Bronchial epithelial cell (primary cell): ENCODE data around the gene SLC6A12. TPM values are rescaled to one million over a fixed set of nuclear protein-coding genes. Genes with fewer than 3 reads are reported as not detected.
A peak's percentile ranks its signal among the peaks of the same experiment; 100 is the strongest.

Experiments
- DNase-seq: peaks from one replicate; pipeline ENCODE4 v3.0.0-alpha.2; 2010; ENCODE audit warnings: low read depth
- FAIRE-seq: peaks from 2 replicates; lab custom pipeline; 2011; peaks lifted over from hg19 to GRCh38; lab: Jason Lieb, UNC
- H3K27me3 ChIP-seq: 2 replicates; pipeline ENCODE4 v1.5.1; 2011; ENCODE audit warnings: low read length; ENCODE audit not compliant: control insufficient read depth, insufficient read depth
- H3K36me3 ChIP-seq: 2 replicates; pipeline ENCODE4 v1.5.1; 2011; ENCODE audit warnings: low read length; ENCODE audit not compliant: control insufficient read depth, insufficient read depth
- H3K4me3 ChIP-seq: 2 replicates; pipeline ENCODE4 v1.5.1; 2011; ENCODE audit warnings: mild to moderate bottlenecking, low read depth, low read length, control low read depth
- total RNA-seq: library from RNA; depleted of rRNA; stranded (reverse); fragments of >200 nt; gene quantifications from 2 replicates; pipeline ENCODE4 v1.2.1, GENCODE V29; 2014
- TF ChIP-seq, protein P1 (sequence below): IDR thresholded peaks from 2 replicates; pipeline ENCODE4 v1.5.1; 2011; ENCODE audit warnings: mild to moderate bottlenecking, moderate library complexity, low read length, control low read depth, inconsistent platforms; ENCODE audit not compliant: insufficient read depth, severe bottlenecking

SLC6A12 gene
- total RNA-seq, 1 donor from 2014 or later: not detected

DNA sequence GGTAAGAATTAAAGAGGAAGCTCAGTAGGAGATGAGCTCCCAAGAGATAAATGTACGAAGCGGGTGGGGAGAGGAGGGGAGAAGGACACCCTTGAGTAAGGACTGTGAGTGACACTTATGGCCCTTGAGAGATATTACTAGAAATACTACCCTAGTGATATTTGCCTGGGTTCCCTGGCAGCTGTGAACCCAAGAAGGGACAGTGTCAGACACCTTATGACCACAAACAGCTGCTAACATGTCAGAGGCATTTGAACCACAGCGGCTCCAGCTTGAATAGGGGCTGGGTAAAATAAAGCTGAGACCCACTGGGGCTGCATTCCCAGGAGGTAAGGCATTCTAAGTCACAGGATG lies 19.6 kb upstream of the SLC6A12 start:
- H3K4me3 ChIP-seq: no peak overlapping the region
- H3K36me3 ChIP-seq: no peaks in the 10 kb centered on the region
- peaks cover 2% of the 10 kb centered on the region for H3K27me3 ChIP-seq
- TF ChIP-seq, protein P1, sequence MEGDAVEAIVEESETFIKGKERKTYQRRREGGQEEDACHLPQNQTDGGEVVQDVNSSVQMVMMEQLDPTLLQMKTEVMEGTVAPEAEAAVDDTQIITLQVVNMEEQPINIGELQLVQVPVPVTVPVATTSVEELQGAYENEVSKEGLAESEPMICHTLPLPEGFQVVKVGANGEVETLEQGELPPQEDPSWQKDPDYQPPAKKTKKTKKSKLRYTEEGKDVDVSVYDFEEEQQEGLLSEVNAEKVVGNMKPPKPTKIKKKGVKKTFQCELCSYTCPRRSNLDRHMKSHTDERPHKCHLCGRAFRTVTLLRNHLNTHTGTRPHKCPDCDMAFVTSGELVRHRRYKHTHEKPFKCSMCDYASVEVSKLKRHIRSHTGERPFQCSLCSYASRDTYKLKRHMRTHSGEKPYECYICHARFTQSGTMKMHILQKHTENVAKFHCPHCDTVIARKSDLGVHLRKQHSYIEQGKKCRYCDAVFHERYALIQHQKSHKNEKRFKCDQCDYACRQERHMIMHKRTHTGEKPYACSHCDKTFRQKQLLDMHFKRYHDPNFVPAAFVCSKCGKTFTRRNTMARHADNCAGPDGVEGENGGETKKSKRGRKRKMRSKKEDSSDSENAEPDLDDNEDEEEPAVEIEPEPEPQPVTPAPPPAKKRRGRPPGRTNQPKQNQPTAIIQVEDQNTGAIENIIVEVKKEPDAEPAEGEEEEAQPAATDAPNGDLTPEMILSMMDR: no peak
- no peak for DNase-seq
- no peak for FAIRE-seq

- H3K27me3 ChIP-seq: peaks cover 2% of the 10 kb centered on the region
- no peak overlapping the region for H3K4me3 ChIP-seq
- TF ChIP-seq, protein P1: no peak
- no peak for DNase-seq
- no peak for FAIRE-seq
- no peaks in the 10 kb centered on the region for H3K36me3 ChIP-seq
Observed at GRCh38 chr12:232731-233614, 19.0 kb upstream of the SLC6A12 start.

DNA sequence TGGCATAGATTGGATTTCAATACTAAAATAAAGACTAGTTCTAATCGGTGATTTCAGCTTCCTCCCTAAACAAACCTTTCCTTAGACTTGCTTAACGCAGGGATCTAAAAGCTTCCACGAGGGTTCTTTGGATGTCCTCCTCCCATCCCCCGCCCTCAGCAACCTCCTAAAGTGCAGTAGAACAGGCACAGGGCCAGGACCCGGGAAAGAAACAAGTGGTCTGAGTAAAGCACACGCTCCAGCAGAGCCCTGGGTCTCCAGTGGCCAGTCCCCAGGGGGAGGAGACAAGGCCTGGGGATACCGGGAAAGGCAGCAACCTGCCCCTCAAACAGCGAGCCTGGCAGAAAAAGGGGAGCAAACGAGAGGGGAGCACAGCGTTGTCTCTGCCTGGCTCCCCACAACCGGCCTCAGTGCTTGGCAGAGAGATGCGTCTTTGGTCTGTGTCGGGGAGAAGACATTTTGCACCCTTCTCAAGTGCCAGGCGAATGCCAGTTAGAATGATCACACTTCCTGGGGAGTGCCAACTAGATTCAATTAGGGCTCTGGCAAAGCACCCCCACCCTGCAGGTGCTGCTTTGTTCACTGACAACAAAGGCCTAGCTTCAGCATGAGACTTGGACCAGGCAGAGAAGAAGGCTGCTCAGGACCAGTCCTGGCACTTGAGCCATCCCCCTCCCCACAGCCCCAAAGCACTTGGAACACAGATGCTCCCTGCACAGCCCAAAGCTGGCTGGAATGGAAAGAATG lies 17.1 kb upstream of the SLC6A12 start:
- DNase-seq (no peak), FAIRE-seq (no peak)
- Histone ChIP-seq H3K27me3 (peaks cover 2% of the 10 kb centered on the region), H3K36me3 (no peaks in the 10 kb centered on the region), H3K4me3 (no peak overlapping the region)
- TF ChIP-seq, protein P1: no peak

DNA sequence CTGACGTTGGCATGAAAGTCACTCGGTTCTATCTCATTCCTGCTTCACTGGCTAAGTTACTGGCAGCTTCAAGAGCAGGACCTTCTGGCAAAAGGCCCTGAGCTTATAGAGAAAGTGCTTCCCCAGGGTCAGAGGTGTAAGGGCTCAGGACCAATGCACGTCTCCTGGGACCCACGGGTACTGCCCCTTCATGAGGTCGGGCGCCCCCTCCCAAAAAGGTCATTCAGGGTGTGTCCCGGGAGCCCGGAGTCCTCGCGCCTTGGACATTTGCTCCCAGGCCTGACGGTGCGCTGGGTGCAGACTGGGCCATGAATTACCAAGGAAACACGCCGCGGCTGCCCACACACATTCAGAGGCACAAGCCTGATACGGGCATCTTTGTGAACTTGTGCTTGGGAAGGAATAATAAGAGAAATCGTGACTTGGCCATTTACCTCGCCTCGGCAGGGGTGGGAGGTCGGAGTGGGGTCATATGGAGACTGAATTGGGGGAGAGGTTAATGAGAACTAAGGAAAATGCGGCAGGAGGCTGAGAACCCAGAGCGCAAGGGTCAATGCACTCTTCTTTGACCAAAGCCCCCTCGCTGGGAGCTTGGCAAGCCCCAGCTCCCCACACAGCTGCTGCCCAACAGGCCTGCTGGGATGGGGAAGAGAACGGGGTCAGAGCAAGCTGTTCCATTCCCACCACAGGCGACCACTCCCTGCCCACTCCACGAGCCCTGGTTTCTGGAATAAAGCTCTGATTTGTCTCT lies 15.7 kb upstream of the SLC6A12 start:
- FAIRE-seq: no peak
- H3K27me3 ChIP-seq: peaks cover 2% of the 10 kb centered on the region
- DNase-seq: no peak
- H3K36me3 ChIP-seq: no peaks in the 10 kb centered on the region
- TF ChIP-seq, protein P1: no peak
- H3K4me3 ChIP-seq: no peak overlapping the region

DNA sequence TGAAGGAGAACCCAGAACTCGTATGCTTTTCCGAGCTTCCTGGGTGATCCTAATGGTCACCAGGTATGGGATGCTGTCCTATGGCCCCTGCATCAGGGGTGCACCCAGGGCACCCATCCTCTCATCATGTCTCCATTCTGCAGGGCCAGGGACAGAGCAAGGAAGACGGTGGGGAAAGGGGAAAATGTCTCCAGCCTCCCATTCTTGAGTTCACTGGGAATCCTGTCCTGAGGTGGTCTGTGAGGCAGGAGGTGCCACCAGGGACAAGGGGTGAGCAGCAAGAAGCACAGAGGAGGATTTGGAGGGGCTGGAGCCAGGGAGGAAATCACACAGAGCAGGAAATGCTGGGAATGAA lies 14.9 kb upstream of the SLC6A12 start:
- DNase-seq (no peak), FAIRE-seq (peak; percentile 13)
- TF ChIP-seq, protein P1: no peak
- Histone ChIP-seq H3K27me3 (peaks cover 2% of the 10 kb centered on the region), H3K4me3 (no peak overlapping the region), H3K36me3 (no peaks in the 10 kb centered on the region)
